Keratinocyte (primary cell): Measurements from ENCODE around the gene WDR91. TPM values are rescaled to one million over a fixed set of nuclear protein-coding genes. Genes with fewer than 3 reads are reported as not detected.

Experiments used
- DNase-seq: peaks from one replicate; pipeline ENCODE4 v3.0.0-alpha.2; 2011; ENCODE audit warnings: low read depth, missing footprints, low spot score
- FAIRE-seq: peaks from 2 replicates; lab custom pipeline; 2011; peaks lifted over from hg19 to GRCh38; lab: Jason Lieb, UNC
- H2AFZ ChIP-seq: 2 replicates; pipeline ENCODE4 v1.6.0; 2012; ENCODE audit warnings: low read length, control low read depth, inconsistent platforms; ENCODE audit not compliant: control insufficient read depth
- H3K27ac ChIP-seq: 2 replicates; pipeline ENCODE4 v1.5.1; 2011; ENCODE audit warnings: low read length; ENCODE audit not compliant: control insufficient read depth, insufficient read depth
- H3K27me3 ChIP-seq: 3 replicates; pipeline ENCODE4 v1.6.0; 2011; ENCODE audit warnings: low read length; ENCODE audit not compliant: control insufficient read depth, insufficient read depth; ENCODE audit errors: extremely low read depth
- H3K36me3 ChIP-seq, 2 experiments: 2 replicates in 1 of 2; 3 replicates in 1 of 2; pipeline ENCODE4 v1.5.1; 2011; ENCODE audit warnings: low read length in 2 of 2, mild to moderate bottlenecking in 1 of 2; ENCODE audit not compliant: control insufficient read depth in 2 of 2, insufficient read depth in 2 of 2; ENCODE audit errors: extremely low read depth in 1 of 2
- H3K4me1 ChIP-seq: 3 replicates; pipeline ENCODE4 v1.5.1; 2011; ENCODE audit warnings: low read length; ENCODE audit not compliant: control insufficient read depth, insufficient read depth; ENCODE audit errors: extremely low read depth
- H3K4me2 ChIP-seq: 3 replicates; pipeline ENCODE4 v1.6.0; 2011; ENCODE audit warnings: low read depth, low read length; ENCODE audit not compliant: control insufficient read depth, insufficient read depth; ENCODE audit errors: extremely low read depth
- H3K4me3 ChIP-seq, 3 experiments: fragments of 200-600 bp in 1 of 3; sonication (generic) in 1 of 3; 2 replicates in 2 of 3; 3 replicates in 1 of 3; pipeline ENCODE4 v1.5.1; 2011 to 2016; ENCODE audit warnings: low read length in 3 of 3, mild to moderate bottlenecking in 3 of 3, control low read depth in 2 of 3, inconsistent platforms in 1 of 3, low read depth in 1 of 3, mixed read lengths in 1 of 3, mixed run types in 1 of 3, moderate library complexity in 1 of 3; ENCODE audit not compliant: control insufficient read depth in 2 of 3, insufficient read depth in 2 of 3; ENCODE audit errors: extremely low read depth in 1 of 3
- H3K79me2 ChIP-seq: 2 replicates; pipeline ENCODE4 v1.6.0; 2012; ENCODE audit warnings: low read length; ENCODE audit not compliant: control insufficient read depth, insufficient read depth
- H3K9ac ChIP-seq: 3 replicates; pipeline ENCODE4 v1.6.0; 2011; ENCODE audit warnings: low read length; ENCODE audit not compliant: control insufficient read depth, insufficient read depth; ENCODE audit errors: extremely low read depth
- H3K9me1 ChIP-seq: 3 replicates; pipeline ENCODE4 v1.6.0; 2011; ENCODE audit warnings: low read length; ENCODE audit not compliant: control insufficient read depth, insufficient read depth; ENCODE audit errors: extremely low read depth
- H3K9me3 ChIP-seq: 2 replicates; pipeline ENCODE4 v1.5.1; 2012; ENCODE audit warnings: low read depth, low read length; ENCODE audit not compliant: control insufficient read depth
- H4K20me1 ChIP-seq: 3 replicates; pipeline ENCODE4 v1.6.0; 2011; ENCODE audit warnings: low read length; ENCODE audit not compliant: control insufficient read depth, insufficient read depth; ENCODE audit errors: extremely low read depth
- EZH2 ChIP-seq: IDR thresholded peaks from one replicate; pipeline ENCODE4 v1.6.1; 2012; ENCODE audit warnings: inconsistent platforms, mild to moderate bottlenecking, low read length, moderate library complexity
- dilution Hi-C: fragments of 300-500 bp; cut with MboI; formaldehyde crosslinking; loops from one replicate; pipeline ENCODE4 v1.7.0; 2020; ENCODE audit warnings: low sequenced_read_pairs; ENCODE audit not compliant: extremely low pct_ligation_motif_present
- polyA plus RNA-seq, 5 experiments: library from polyadenylated mRNA; depleted of rRNA in 3 of 5; stranded (reverse) in 3 of 5; stranded (forward) in 1 of 5; unstranded in 1 of 5; fragments of >200 nt; gene quantifications; 1 replicate in 1 of 5; 2 replicates in 3 of 5; 3 replicates in 1 of 5; pipeline versions ENCODE4 v1.2.1 to v1.2.3, GENCODE V29; 2011 to 2012; ENCODE audit warnings: missing spikeins in 2 of 5, low read depth in 1 of 5, low replicate concordance in 1 of 5
- TF ChIP-seq, protein P1 (sequence below), 3 experiments: IDR thresholded peaks in 1 of 3; conservative IDR thresholded peaks in 1 of 3; optimal IDR thresholded peaks in 1 of 3; 2 replicates in 2 of 3; 3 replicates in 1 of 3; pipeline versions ENCODE3 to v1.5.1; 2011; ENCODE audit warnings: low read length in 3 of 3, mild to moderate bottlenecking in 3 of 3, moderate library complexity in 2 of 3, control low read depth in 1 of 3, inconsistent platforms in 1 of 3; ENCODE audit not compliant: insufficient read depth in 2 of 3; ENCODE audit errors: extremely low read depth in 1 of 3

Gene WDR91
- polyA plus RNA-seq, 1 donor (not counting 4 experiments of a cell fraction or from before 2014, with no cell fraction given), result 22.5 TPM

- Histone ChIP-seq H3K9me1 (no peaks in the 10 kb centered on the region), H3K4me3 (no peak overlapping the region), H3K9ac (no peak overlapping the region), H3K4me2 (no peak overlapping the region), H3K27me3 (no peaks in the 10 kb centered on the region), H3K36me3 (no peaks in the 10 kb centered on the region), H2AFZ (no peak overlapping the region), H3K9me3 (no peaks in the 10 kb centered on the region), H3K27ac (no peak overlapping the region), H3K4me1 (peaks cover 7% of the 10 kb centered on the region), H3K79me2 (no peaks in the 10 kb centered on the region), H4K20me1 (no peaks in the 10 kb centered on the region)
- TF ChIP-seq, protein P1, sequence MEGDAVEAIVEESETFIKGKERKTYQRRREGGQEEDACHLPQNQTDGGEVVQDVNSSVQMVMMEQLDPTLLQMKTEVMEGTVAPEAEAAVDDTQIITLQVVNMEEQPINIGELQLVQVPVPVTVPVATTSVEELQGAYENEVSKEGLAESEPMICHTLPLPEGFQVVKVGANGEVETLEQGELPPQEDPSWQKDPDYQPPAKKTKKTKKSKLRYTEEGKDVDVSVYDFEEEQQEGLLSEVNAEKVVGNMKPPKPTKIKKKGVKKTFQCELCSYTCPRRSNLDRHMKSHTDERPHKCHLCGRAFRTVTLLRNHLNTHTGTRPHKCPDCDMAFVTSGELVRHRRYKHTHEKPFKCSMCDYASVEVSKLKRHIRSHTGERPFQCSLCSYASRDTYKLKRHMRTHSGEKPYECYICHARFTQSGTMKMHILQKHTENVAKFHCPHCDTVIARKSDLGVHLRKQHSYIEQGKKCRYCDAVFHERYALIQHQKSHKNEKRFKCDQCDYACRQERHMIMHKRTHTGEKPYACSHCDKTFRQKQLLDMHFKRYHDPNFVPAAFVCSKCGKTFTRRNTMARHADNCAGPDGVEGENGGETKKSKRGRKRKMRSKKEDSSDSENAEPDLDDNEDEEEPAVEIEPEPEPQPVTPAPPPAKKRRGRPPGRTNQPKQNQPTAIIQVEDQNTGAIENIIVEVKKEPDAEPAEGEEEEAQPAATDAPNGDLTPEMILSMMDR (optimal IDR thresholded peaks at IDR 0.05 in 1 of 3, IDR thresholded peaks at IDR 0.05 in 1 of 3, conservative IDR thresholded peaks at IDR 0.05 in 1 of 3; ENCODE audit: extremely low read depth in 1 of 3, insufficient read depth in 2 of 3, low read length in 3 of 3), result no peak
- TF ChIP-seq EZH2, result no peak
- DNase-seq, result no peak
- FAIRE-seq, result no peak
- dilution Hi-C loops, result loop anchor here (25.0 kb wide), 1 partner anchor 169 kb away; the partner anchor contains the start of gene AGBL3
Measured at GRCh38 chr7:135156290-135156689, 55.0 kb downstream of the WDR91 start.

DNA sequence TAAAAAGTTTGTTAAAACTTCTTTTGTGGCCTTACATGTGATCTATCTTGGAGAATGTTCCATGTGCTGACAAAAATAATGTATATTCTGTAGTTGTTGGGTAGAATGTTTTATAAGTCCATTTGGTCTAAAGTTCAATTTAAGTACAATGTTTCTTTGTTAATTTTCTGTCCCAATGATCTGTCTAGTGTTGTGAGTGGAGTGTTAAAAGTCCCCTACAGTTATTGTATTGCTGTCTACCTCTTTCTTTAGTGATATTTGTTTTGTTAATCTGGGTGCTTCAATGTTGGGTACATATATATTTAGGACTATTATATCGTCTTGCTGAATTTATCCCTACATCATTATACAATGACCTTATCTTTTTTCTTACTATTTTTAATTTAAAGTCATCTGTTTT lies 56.6 kb downstream of the WDR91 start:
- no peak overlapping the region for H3K4me3 ChIP-seq
- no peaks in the 10 kb centered on the region for H3K9me1 ChIP-seq
- no peaks in the 10 kb centered on the region for H3K79me2 ChIP-seq
- no peak overlapping the region for H2AFZ ChIP-seq
- dilution Hi-C loops, result loop anchor here (25.0 kb wide), 1 partner anchor 167 kb away; the partner anchor contains the start of gene AGBL3
- DNase-seq (no peak), FAIRE-seq (no peak)
- H3K9me3 ChIP-seq, result no peaks in the 10 kb centered on the region
- no peaks in the 10 kb centered on the region for H3K36me3 ChIP-seq
- H3K27ac ChIP-seq, result no peak overlapping the region
- no peak for TF ChIP-seq EZH2
- TF ChIP-seq, protein P1 (optimal IDR thresholded peaks at IDR 0.05 in 1 of 3, IDR thresholded peaks at IDR 0.05 in 1 of 3, conservative IDR thresholded peaks at IDR 0.05 in 1 of 3; ENCODE audit: extremely low read depth in 1 of 3, insufficient read depth in 2 of 3, low read length in 3 of 3), result no peak
- H3K9ac ChIP-seq, result no peak overlapping the region
- H3K4me2 ChIP-seq, result no peak overlapping the region
- no peaks in the 10 kb centered on the region for H3K4me1 ChIP-seq
- H4K20me1 ChIP-seq, result no peaks in the 10 kb centered on the region
- H3K27me3 ChIP-seq, result no peaks in the 10 kb centered on the region
